Measurements from ENCODE around the gene ARSG. TPM values are rescaled to one million over a fixed set of nuclear protein-coding genes. Genes with fewer than 3 reads are reported as not detected.
"Not testable (repeated sequence)": the region's sequence is repeated elsewhere in the genome, so short reads cannot be mapped to it uniquely, and the experiment has no call there.

ARSG gene
- total RNA-seq, 2 donors from 2014 or later: 24.2 to 24.6 TPM

GRCh38 chr17:68301438-68301959 lies 10.2 kb downstream of the ARSG start:
- Mint-ChIP-seq H3K4me1 (ENCODE audit: low read depth) (peaks cover 16% of the 10 kb centered on the region), H3K27me3 (ENCODE audit: low read depth) (no peaks in the 10 kb centered on the region), H3K27ac (no peak overlapping the region), H3K4me3 (no peak overlapping the region), H3K36me3 (ENCODE audit: insufficient read depth in 2 of 2) (no peaks in the 10 kb centered on the region), H3K9me3 (no peaks in the 10 kb centered on the region)
- DNase-seq (no peak), ATAC-seq (replicated peaks in 1 of 2) (no peak)

- no peak overlapping the region for H3K27ac Mint-ChIP-seq
- H3K4me1 Mint-ChIP-seq (ENCODE audit: low read depth): peaks cover 10% of the 10 kb centered on the region
- no peaks in the 10 kb centered on the region for H3K9me3 Mint-ChIP-seq
- no peak for ATAC-seq (replicated peaks in 1 of 2)
- no peaks in the 10 kb centered on the region for H3K27me3 Mint-ChIP-seq (ENCODE audit: low read depth)
- no peak for DNase-seq
- H3K36me3 Mint-ChIP-seq (ENCODE audit: insufficient read depth in 2 of 2): no peaks in the 10 kb centered on the region
- no peak overlapping the region for H3K4me3 Mint-ChIP-seq
Measured at GRCh38 chr17:68302066-68302564, 10.8 kb downstream of the ARSG start.

GRCh38 chr17:68302666-68303065 lies 11.4 kb downstream of the ARSG start:
- no peak for ATAC-seq (replicated peaks in 1 of 2)
- no peaks in the 10 kb centered on the region for H3K36me3 Mint-ChIP-seq (ENCODE audit: insufficient read depth in 2 of 2)

GRCh38 chr17:68304706-68305105 lies 13.4 kb downstream of the ARSG start:
- H3K9me3 Mint-ChIP-seq: no peaks in the 10 kb centered on the region
- H3K27me3 Mint-ChIP-seq (ENCODE audit: low read depth): no peaks in the 10 kb centered on the region
- H3K4me3 Mint-ChIP-seq: no peak overlapping the region
- H3K36me3 Mint-ChIP-seq (ENCODE audit: insufficient read depth in 2 of 2): peaks cover 2 to 3% of the 10 kb centered on the region in 2 donors
- H3K4me1 Mint-ChIP-seq (ENCODE audit: low read depth): no peaks in the 10 kb centered on the region
- no peak for DNase-seq
- ATAC-seq (replicated peaks in 1 of 2): no peak
- no peak overlapping the region for H3K27ac Mint-ChIP-seq

More at GRCh38 chr17:68302666-68303065, 11.4 kb downstream of the ARSG start:
- Mint-ChIP-seq H3K27me3 (ENCODE audit: low read depth) (no peaks in the 10 kb centered on the region), H3K27ac (no peak overlapping the region), H3K9me3 (no peaks in the 10 kb centered on the region), H3K4me3 (no peak overlapping the region), H3K4me1 (ENCODE audit: low read depth) (peaks cover 4% of the 10 kb centered on the region)
- DNase-seq: no peak

- Mint-ChIP-seq H3K9me3 (no peaks in the 10 kb centered on the region), H3K36me3 (ENCODE audit: insufficient read depth in 2 of 2) (peaks cover 2 to 3% of the 10 kb centered on the region in 2 donors), H3K27me3 (ENCODE audit: low read depth) (no peaks in the 10 kb centered on the region), H3K27ac (no peak overlapping the region), H3K4me3 (no peak overlapping the region), H3K4me1 (ENCODE audit: low read depth) (peaks cover 4% of the 10 kb centered on the region)
- ATAC-seq (replicated peaks in 1 of 2): no peak
- DNase-seq: no peak
Measured at GRCh38 chr17:68305142-68305541, 13.8 kb downstream of the ARSG start.

- no peaks in the 10 kb centered on the region for H3K9me3 Mint-ChIP-seq
- DNase-seq (no peak), ATAC-seq (replicated peaks in 1 of 2) (no peak)
- no peak overlapping the region for H3K4me3 Mint-ChIP-seq
- peaks cover 17% of the 10 kb centered on the region for H3K4me1 Mint-ChIP-seq (ENCODE audit: low read depth)
- no peak overlapping the region for H3K27ac Mint-ChIP-seq
- no peaks in the 10 kb centered on the region for H3K27me3 Mint-ChIP-seq (ENCODE audit: low read depth)
- H3K36me3 Mint-ChIP-seq (ENCODE audit: insufficient read depth in 2 of 2): peaks cover 2 to 3% of the 10 kb centered on the region in 2 donors
Measured at GRCh38 chr17:68306819-68307218, 15.5 kb downstream of the ARSG start.

- Mint-ChIP-seq H3K36me3 (ENCODE audit: insufficient read depth in 2 of 2) (peaks cover 2 to 3% of the 10 kb centered on the region in 2 donors), H3K27ac (no peak overlapping the region), H3K27me3 (ENCODE audit: low read depth) (no peaks in the 10 kb centered on the region), H3K4me1 (ENCODE audit: low read depth) (peaks cover 23% of the 10 kb centered on the region), H3K9me3 (no peaks in the 10 kb centered on the region), H3K4me3 (no peak overlapping the region)
- ATAC-seq (replicated peaks in 1 of 2) (no peak), DNase-seq (no peak)
Measured at GRCh38 chr17:68307443-68307842, 16.1 kb downstream of the ARSG start.

GRCh38 chr17:68308486-68308885 lies 17.2 kb downstream of the ARSG start:
- not testable (repeated sequence) for H3K9me3 Mint-ChIP-seq; H3K4me3 Mint-ChIP-seq; ATAC-seq (replicated peaks in 1 of 2); H3K36me3 Mint-ChIP-seq (ENCODE audit: insufficient read depth in 2 of 2); H3K27ac Mint-ChIP-seq; DNase-seq; H3K27me3 Mint-ChIP-seq (ENCODE audit: low read depth)
- H3K4me1 Mint-ChIP-seq (ENCODE audit: low read depth): peaks cover 33% of the 10 kb centered on the region

GRCh38 chr17:68309066-68309670 lies 17.9 kb downstream of the ARSG start:
- not testable (repeated sequence) for H3K27me3 Mint-ChIP-seq (ENCODE audit: low read depth); H3K27ac Mint-ChIP-seq; H3K9me3 Mint-ChIP-seq; H3K36me3 Mint-ChIP-seq (ENCODE audit: insufficient read depth in 2 of 2); ATAC-seq (replicated peaks in 1 of 2); H3K4me3 Mint-ChIP-seq; DNase-seq
- H3K4me1 Mint-ChIP-seq (ENCODE audit: low read depth): peaks cover 37% of the 10 kb centered on the region

- Mint-ChIP-seq H3K4me3 (no peak overlapping the region), H3K4me1 (ENCODE audit: low read depth) (peaks cover 42% of the 10 kb centered on the region), H3K9me3 (no peaks in the 10 kb centered on the region), H3K36me3 (ENCODE audit: insufficient read depth in 2 of 2) (peaks cover 3 to 4% of the 10 kb centered on the region in 2 donors), H3K27me3 (ENCODE audit: low read depth) (no peaks in the 10 kb centered on the region), H3K27ac (no peak overlapping the region)
- DNase-seq (peak; percentile 42 to 49), ATAC-seq (replicated peaks in 1 of 2) (peak; percentile 86 to 93)
Measured at GRCh38 chr17:68310152-68310551, 18.9 kb downstream of the ARSG start.

- ATAC-seq (replicated peaks in 1 of 2) (no peak), DNase-seq (no peak)
- Mint-ChIP-seq H3K36me3 (ENCODE audit: insufficient read depth in 2 of 2) (peaks cover 0 to 1% of the 10 kb centered on the region in 2 donors), H3K27ac (no peak overlapping the region), H3K4me3 (no peak overlapping the region), H3K9me3 (no peaks in the 10 kb centered on the region), H3K4me1 (ENCODE audit: low read depth) (peaks cover 63% of the 10 kb centered on the region), H3K27me3 (ENCODE audit: low read depth) (no peaks in the 10 kb centered on the region)
Measured at GRCh38 chr17:68314916-68315535, 23.7 kb downstream of the ARSG start.

- DNase-seq (no peak), ATAC-seq (replicated peaks in 1 of 2) (no peak)
- Mint-ChIP-seq H3K27me3 (ENCODE audit: low read depth) (no peaks in the 10 kb centered on the region), H3K4me1 (ENCODE audit: low read depth) (peaks cover 54% of the 10 kb centered on the region), H3K4me3 (no peak overlapping the region), H3K36me3 (ENCODE audit: insufficient read depth in 2 of 2) (peaks cover 0 to 1% of the 10 kb centered on the region in 2 donors), H3K9me3 (no peaks in the 10 kb centered on the region), H3K27ac (no peak overlapping the region)
Measured at GRCh38 chr17:68315930-68316329, 24.6 kb downstream of the ARSG start.

- H3K4me1 Mint-ChIP-seq (ENCODE audit: low read depth): peaks cover 42% of the 10 kb centered on the region
- DNase-seq (no peak), ATAC-seq (replicated peaks in 1 of 2) (no peak)
- H3K27me3 Mint-ChIP-seq (ENCODE audit: low read depth): no peaks in the 10 kb centered on the region
- H3K4me3 Mint-ChIP-seq: no peak overlapping the region
- H3K36me3 Mint-ChIP-seq (ENCODE audit: insufficient read depth in 2 of 2): peaks cover 0 to 1% of the 10 kb centered on the region in 2 donors
- H3K9me3 Mint-ChIP-seq: no peaks in the 10 kb centered on the region
- no peak overlapping the region for H3K27ac Mint-ChIP-seq
Measured at GRCh38 chr17:68317458-68317857, 26.2 kb downstream of the ARSG start.
